ENCODE measurements around the gene RNF224. TPM values are rescaled to one million over a fixed set of nuclear protein-coding genes. Genes with fewer than 3 reads are reported as not detected.

Gene RNF224
- total and polyA plus RNA-seq, 2 experiments from 2014 or later = 0.63 TPM; not detected in 1

DNA sequence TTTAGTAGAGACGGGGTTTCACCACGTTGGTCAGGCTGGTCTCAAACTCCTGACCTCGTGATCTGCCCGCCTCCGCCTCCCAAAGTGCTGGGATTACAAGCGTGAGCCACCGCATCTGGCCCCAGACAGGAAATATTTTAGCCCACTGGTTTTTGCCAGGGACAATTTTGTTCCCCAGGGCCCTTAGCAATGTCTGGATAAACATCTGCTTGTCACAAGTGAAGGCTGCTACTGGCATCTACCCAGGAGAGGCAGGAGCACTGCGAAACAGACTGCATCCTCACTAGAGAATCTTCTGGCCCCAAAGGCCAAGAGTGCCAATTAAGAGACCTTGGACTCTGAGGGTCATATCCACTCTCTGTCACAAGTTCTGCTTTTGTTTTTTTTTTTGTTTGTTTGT lies 24.3 kb upstream of the RNF224 start (continued):
- TF ChIP-seq, protein P1, sequence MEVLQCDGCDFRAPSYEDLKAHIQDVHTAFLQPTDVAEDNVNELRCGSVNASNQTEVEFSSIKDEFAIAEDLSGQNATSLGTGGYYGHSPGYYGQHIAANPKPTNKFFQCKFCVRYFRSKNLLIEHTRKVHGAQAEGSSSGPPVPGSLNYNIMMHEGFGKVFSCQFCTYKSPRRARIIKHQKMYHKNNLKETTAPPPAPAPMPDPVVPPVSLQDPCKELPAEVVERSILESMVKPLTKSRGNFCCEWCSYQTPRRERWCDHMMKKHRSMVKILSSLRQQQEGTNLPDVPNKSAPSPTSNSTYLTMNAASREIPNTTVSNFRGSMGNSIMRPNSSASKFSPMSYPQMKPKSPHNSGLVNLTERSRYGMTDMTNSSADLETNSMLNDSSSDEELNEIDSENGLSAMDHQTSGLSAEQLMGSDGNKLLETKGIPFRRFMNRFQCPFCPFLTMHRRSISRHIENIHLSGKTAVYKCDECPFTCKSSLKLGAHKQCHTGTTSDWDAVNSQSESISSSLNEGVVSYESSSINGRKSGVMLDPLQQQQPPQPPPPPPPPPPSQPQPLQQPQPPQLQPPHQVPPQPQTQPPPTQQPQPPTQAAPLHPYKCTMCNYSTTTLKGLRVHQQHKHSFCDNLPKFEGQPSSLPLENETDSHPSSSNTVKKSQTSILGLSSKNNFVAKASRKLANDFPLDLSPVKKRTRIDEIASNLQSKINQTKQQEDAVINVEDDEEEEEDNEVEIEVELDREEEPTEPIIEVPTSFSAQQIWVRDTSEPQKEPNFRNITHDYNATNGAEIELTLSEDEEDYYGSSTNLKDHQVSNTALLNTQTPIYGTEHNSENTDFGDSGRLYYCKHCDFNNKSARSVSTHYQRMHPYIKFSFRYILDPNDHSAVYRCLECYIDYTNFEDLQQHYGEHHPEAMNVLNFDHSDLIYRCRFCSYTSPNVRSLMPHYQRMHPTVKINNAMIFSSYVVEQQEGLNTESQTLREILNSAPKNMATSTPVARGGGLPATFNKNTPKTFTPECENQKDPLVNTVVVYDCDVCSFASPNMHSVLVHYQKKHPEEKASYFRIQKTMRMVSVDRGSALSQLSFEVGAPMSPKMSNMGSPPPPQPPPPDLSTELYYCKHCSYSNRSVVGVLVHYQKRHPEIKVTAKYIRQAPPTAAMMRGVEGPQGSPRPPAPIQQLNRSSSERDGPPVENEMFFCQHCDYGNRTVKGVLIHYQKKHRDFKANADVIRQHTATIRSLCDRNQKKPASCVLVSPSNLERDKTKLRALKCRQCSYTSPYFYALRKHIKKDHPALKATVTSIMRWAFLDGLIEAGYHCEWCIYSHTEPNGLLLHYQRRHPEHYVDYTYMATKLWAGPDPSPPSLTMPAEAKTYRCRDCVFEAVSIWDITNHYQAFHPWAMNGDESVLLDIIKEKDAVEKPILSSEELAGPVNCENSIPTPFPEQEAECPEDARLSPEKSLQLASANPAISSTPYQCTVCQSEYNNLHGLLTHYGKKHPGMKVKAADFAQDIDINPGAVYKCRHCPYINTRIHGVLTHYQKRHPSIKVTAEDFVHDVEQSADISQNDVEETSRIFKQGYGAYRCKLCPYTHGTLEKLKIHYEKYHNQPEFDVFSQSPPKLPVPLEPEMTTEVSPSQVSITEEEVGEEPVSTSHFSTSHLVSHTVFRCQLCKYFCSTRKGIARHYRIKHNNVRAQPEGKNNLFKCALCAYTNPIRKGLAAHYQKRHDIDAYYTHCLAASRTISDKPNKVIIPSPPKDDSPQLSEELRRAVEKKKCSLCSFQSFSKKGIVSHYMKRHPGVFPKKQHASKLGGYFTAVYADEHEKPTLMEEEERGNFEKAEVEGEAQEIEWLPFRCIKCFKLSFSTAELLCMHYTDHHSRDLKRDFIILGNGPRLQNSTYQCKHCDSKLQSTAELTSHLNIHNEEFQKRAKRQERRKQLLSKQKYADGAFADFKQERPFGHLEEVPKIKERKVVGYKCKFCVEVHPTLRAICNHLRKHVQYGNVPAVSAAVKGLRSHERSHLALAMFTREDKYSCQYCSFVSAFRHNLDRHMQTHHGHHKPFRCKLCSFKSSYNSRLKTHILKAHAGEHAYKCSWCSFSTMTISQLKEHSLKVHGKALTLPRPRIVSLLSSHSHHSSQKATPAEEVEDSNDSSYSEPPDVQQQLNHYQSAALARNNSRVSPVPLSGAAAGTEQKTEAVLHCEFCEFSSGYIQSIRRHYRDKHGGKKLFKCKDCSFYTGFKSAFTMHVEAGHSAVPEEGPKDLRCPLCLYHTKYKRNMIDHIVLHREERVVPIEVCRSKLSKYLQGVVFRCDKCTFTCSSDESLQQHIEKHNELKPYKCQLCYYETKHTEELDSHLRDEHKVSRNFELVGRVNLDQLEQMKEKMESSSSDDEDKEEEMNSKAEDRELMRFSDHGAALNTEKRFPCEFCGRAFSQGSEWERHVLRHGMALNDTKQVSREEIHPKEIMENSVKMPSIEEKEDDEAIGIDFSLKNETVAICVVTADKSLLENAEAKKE (CRISPR knock-in tag; IDR thresholded peaks at IDR 0.05) = no peak
- no peak for TF ChIP-seq EZH2phosphoT487 (IDR thresholded peaks at IDR 0.05; ENCODE audit: unreplicated experiment)
- TF ChIP-seq STAT1 (IDR thresholded peaks at IDR 0.05; ENCODE audit: unreplicated experiment) = no peak
- TF ChIP-seq, protein P2, sequence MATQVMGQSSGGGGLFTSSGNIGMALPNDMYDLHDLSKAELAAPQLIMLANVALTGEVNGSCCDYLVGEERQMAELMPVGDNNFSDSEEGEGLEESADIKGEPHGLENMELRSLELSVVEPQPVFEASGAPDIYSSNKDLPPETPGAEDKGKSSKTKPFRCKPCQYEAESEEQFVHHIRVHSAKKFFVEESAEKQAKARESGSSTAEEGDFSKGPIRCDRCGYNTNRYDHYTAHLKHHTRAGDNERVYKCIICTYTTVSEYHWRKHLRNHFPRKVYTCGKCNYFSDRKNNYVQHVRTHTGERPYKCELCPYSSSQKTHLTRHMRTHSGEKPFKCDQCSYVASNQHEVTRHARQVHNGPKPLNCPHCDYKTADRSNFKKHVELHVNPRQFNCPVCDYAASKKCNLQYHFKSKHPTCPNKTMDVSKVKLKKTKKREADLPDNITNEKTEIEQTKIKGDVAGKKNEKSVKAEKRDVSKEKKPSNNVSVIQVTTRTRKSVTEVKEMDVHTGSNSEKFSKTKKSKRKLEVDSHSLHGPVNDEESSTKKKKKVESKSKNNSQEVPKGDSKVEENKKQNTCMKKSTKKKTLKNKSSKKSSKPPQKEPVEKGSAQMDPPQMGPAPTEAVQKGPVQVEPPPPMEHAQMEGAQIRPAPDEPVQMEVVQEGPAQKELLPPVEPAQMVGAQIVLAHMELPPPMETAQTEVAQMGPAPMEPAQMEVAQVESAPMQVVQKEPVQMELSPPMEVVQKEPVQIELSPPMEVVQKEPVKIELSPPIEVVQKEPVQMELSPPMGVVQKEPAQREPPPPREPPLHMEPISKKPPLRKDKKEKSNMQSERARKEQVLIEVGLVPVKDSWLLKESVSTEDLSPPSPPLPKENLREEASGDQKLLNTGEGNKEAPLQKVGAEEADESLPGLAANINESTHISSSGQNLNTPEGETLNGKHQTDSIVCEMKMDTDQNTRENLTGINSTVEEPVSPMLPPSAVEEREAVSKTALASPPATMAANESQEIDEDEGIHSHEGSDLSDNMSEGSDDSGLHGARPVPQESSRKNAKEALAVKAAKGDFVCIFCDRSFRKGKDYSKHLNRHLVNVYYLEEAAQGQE (IDR thresholded peaks at IDR 0.05; ENCODE audit: unreplicated experiment) = no peak
- no peak for TF ChIP-seq POLR2AphosphoS5 (IDR thresholded peaks at IDR 0.05; ENCODE audit: low read depth)

DNA sequence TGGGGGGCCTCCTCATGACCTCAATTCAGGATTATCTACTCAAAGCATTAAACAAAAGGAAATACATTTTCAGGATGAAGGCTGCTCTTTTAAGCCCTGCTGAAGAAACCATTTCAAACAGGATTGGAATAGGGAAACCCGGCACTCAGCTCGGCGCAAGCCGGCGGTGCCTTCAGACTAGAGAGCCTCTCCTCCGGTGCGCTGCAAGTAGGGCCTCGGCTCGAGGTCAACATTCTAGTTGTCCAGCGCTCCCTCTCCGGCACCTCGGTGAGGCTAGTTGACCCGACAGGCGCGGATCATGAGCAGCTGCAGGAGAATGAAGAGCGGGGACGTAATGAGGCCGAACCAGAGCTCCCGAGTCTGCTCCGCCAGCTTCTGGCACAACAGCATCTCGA lies 22.6 kb upstream of the RNF224 start:
- Mint-ChIP-seq H3K36me3 (ENCODE audit: low read depth) (peaks cover 25% of the 10 kb centered on the region), H3K9me3 (no peaks in the 10 kb centered on the region), H3K4me3 (peak overlapping the region; percentile 97), H3K27me3 (ENCODE audit: insufficient read depth, low read depth, poor library complexity) (peaks cover 22% of the 10 kb centered on the region), H3K27ac (peak overlapping the region; percentile 93), H3K4me1 (peaks cover 30% of the 10 kb centered on the region)
- H3K4me1 ChIP-seq (ENCODE audit: insufficient read depth) = peaks cover 24% of the 10 kb centered on the region
- H4K20me1 ChIP-seq (replicated peaks; ENCODE audit: insufficient read depth) = peaks cover 14% of the 10 kb centered on the region
- H3K79me2 ChIP-seq (replicated peaks; ENCODE audit: insufficient read depth) = peaks cover 42% of the 10 kb centered on the region
- DNase-seq (ENCODE audit: low spot score) (no peak), ATAC-seq (no peak)
- no peak overlapping the region for H2AFZ ChIP-seq
- no peaks in the 10 kb centered on the region for H3K9me2 ChIP-seq (ENCODE audit: insufficient read depth)
- H3K36me3 ChIP-seq (ENCODE audit: insufficient read depth) = no peaks in the 10 kb centered on the region
- H3K4me3 ChIP-seq = peak overlapping the region; percentile 98
- peak overlapping the region; percentile 98 for H3K4me2 ChIP-seq
- H3K27me3 ChIP-seq (ENCODE audit: insufficient read depth) = no peaks in the 10 kb centered on the region
- H3F3A ChIP-seq (replicated peaks; ENCODE audit: low read depth) = peaks cover 21% of the 10 kb centered on the region; the same call in 1 of the 2 replicates
- H3K27ac ChIP-seq (ENCODE audit: low read depth) = no peak overlapping the region
- TF ChIP-seq STAT1 (IDR thresholded peaks at IDR 0.05; ENCODE audit: unreplicated experiment) (no peak), POLR2AphosphoS5 (IDR thresholded peaks at IDR 0.05; ENCODE audit: low read depth) (no peak), EZH2phosphoT487 (IDR thresholded peaks at IDR 0.05; ENCODE audit: unreplicated experiment) (no peak), JUNB (IDR thresholded peaks at IDR 0.05; ENCODE audit: unreplicated experiment) (no peak)
- TF ChIP-seq, protein P2 (IDR thresholded peaks at IDR 0.05; ENCODE audit: unreplicated experiment) = no peak
- TF ChIP-seq, protein P3, sequence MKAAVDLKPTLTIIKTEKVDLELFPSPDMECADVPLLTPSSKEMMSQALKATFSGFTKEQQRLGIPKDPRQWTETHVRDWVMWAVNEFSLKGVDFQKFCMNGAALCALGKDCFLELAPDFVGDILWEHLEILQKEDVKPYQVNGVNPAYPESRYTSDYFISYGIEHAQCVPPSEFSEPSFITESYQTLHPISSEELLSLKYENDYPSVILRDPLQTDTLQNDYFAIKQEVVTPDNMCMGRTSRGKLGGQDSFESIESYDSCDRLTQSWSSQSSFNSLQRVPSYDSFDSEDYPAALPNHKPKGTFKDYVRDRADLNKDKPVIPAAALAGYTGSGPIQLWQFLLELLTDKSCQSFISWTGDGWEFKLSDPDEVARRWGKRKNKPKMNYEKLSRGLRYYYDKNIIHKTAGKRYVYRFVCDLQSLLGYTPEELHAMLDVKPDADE (IDR thresholded peaks at IDR 0.05) = no peak
- TF ChIP-seq, protein P4, sequence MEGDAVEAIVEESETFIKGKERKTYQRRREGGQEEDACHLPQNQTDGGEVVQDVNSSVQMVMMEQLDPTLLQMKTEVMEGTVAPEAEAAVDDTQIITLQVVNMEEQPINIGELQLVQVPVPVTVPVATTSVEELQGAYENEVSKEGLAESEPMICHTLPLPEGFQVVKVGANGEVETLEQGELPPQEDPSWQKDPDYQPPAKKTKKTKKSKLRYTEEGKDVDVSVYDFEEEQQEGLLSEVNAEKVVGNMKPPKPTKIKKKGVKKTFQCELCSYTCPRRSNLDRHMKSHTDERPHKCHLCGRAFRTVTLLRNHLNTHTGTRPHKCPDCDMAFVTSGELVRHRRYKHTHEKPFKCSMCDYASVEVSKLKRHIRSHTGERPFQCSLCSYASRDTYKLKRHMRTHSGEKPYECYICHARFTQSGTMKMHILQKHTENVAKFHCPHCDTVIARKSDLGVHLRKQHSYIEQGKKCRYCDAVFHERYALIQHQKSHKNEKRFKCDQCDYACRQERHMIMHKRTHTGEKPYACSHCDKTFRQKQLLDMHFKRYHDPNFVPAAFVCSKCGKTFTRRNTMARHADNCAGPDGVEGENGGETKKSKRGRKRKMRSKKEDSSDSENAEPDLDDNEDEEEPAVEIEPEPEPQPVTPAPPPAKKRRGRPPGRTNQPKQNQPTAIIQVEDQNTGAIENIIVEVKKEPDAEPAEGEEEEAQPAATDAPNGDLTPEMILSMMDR (conservative IDR thresholded peaks at IDR 0.05; ENCODE audit: low read depth in 2 of 2) = no peak
